MM.1S (cell line): Measurements from ENCODE around the gene SYK.

Experiments
- DNase-seq: peaks from one replicate; pipeline ENCODE4 v3.0.0-alpha.2; 2015
- H2AFZ ChIP-seq: fragments of 300-600 bp; sonication (generic); 2 replicates; pipeline ENCODE4 v1.6.0; 2016; ENCODE audit warnings: antibody characterized with exemption, low read length
- H3F3A ChIP-seq: fragments of 300-600 bp; sonication (generic); 2 replicates; pipeline ENCODE4 v1.6.1; 2016; ENCODE audit warnings: mild to moderate bottlenecking, antibody characterized with exemption, low read length, moderate library complexity, mixed read lengths; ENCODE audit not compliant: insufficient read depth
- H3K27ac ChIP-seq: fragments of 300-600 bp; sonication (generic); 2 replicates; pipeline ENCODE4 v1.5.1; 2016; ENCODE audit warnings: mild to moderate bottlenecking, low read length
- H3K27me3 ChIP-seq: fragments of 300-600 bp; sonication (generic); replicated peaks from 2 replicates; pipeline ENCODE4 v1.6.0; 2016; ENCODE audit warnings: low read length; ENCODE audit not compliant: insufficient read depth
- H3K36me3 ChIP-seq: fragments of 300-600 bp; sonication (generic); replicated peaks from 2 replicates; pipeline ENCODE4 v1.6.1; 2016; ENCODE audit warnings: mild to moderate bottlenecking, low read length, mixed read lengths; ENCODE audit not compliant: insufficient read depth
- H3K4me1 ChIP-seq: fragments of 300-600 bp; sonication (generic); 2 replicates; pipeline ENCODE4 v1.6.1; 2016; ENCODE audit warnings: low read length, mixed read lengths
- H3K4me2 ChIP-seq: fragments of 300-600 bp; sonication (generic); 2 replicates; pipeline ENCODE4 v1.6.0; 2016; ENCODE audit warnings: low read depth, low read length
- H3K4me3 ChIP-seq: fragments of 300-600 bp; sonication (generic); 2 replicates; pipeline ENCODE4 v1.5.1; 2016; ENCODE audit warnings: low read length, mixed read lengths
- H3K79me2 ChIP-seq: fragments of 300-600 bp; sonication (generic); 2 replicates; pipeline ENCODE4 v1.6.1; 2016; ENCODE audit warnings: mixed run types, low read length, mixed read lengths
- H3K9ac ChIP-seq: fragments of 300-600 bp; sonication (generic); 2 replicates; pipeline ENCODE4 v1.6.1; 2016; ENCODE audit warnings: low read length, mixed read lengths
- H3K9me2 ChIP-seq: fragments of 300-600 bp; sonication (generic); replicated peaks from 2 replicates; pipeline ENCODE4 v1.6.1; 2016; ENCODE audit warnings: mild to moderate bottlenecking, low read length, mixed read lengths; ENCODE audit not compliant: insufficient read depth
- H3K9me3 ChIP-seq: fragments of 300-600 bp; sonication (generic); replicated peaks from 2 replicates; pipeline ENCODE4 v1.6.1; 2016; ENCODE audit warnings: mild to moderate bottlenecking, low read length, mixed read lengths; ENCODE audit not compliant: insufficient read depth
- H4K20me1 ChIP-seq: fragments of 300-600 bp; sonication (generic); 2 replicates; pipeline ENCODE4 v1.6.1; 2016; ENCODE audit warnings: mild to moderate bottlenecking, low read length, moderate library complexity, mixed read lengths; ENCODE audit not compliant: insufficient read depth
- CTCF ChIP-seq: fragments of 300-600 bp; sonication (generic); IDR thresholded peaks from 2 replicates; pipeline ENCODE4 v1.5.1; 2016; ENCODE audit warnings: antibody characterized with exemption, low read length, mixed read lengths
- EZH2 ChIP-seq: fragments of 300-600 bp; sonication (generic); optimal IDR thresholded peaks from 2 replicates; pipeline ENCODE3; 2017; ENCODE audit warnings: low read depth, mild to moderate bottlenecking, antibody characterized with exemption, low read length, mixed read lengths
- EZH2phosphoT487 ChIP-seq: fragments of 300-600 bp; sonication (generic); IDR thresholded peaks from 2 replicates; pipeline ENCODE4 v1.6.1; 2018; ENCODE audit warnings: antibody characterized with exemption, low read length

Gene SYK

DNA sequence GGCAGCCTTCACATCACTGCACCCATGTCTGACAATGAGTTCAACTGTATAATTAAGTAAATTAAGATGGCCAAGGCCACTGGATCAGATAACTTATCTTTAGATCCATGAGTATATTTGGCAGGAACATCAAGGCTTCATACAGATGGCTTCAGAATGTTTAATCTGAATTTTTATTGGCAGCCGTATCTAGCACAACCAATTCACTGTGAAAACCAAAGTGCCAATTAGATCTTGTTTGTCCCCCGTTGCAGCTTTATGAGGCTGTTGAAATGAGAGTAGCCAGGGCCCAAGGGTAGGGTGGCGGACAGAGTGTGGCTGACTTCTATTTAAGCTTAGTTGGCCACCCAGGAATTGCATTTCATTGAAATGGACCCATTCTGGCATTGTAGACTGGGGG, 137.7 kb downstream of the SYK start:
- Histone ChIP-seq H3K79me2 (no peaks in the 10 kb centered on the region), H3K9me2 (no peaks in the 10 kb centered on the region), H3K4me1 (peaks cover 47% of the 10 kb centered on the region), H3K27ac (no peak overlapping the region), H2AFZ (no peak overlapping the region), H3K27me3 (no peaks in the 10 kb centered on the region), H3F3A (peaks cover 33% of the 10 kb centered on the region), H3K4me2 (no peak overlapping the region), H4K20me1 (no peaks in the 10 kb centered on the region), H3K9ac (no peak overlapping the region), H3K4me3 (no peak overlapping the region), H3K36me3 (no peaks in the 10 kb centered on the region), H3K9me3 (no peaks in the 10 kb centered on the region)
- no peak for DNase-seq
- TF ChIP-seq CTCF (no peak), EZH2phosphoT487 (no peak), EZH2 (no peak)

GRCh38 chr9:90940280-90940679, 138.7 kb downstream of the SYK start:
- H2AFZ ChIP-seq = no peak overlapping the region
- H3K27ac ChIP-seq = no peak overlapping the region
- H3K4me1 ChIP-seq = peaks cover 52% of the 10 kb centered on the region
- no peaks in the 10 kb centered on the region for H4K20me1 ChIP-seq
- H3K9me3 ChIP-seq = no peaks in the 10 kb centered on the region
- H3F3A ChIP-seq = peaks cover 33% of the 10 kb centered on the region
- H3K9me2 ChIP-seq = no peaks in the 10 kb centered on the region
- H3K9ac ChIP-seq = no peak overlapping the region
- no peaks in the 10 kb centered on the region for H3K36me3 ChIP-seq
- TF ChIP-seq CTCF (no peak), EZH2 (no peak), EZH2phosphoT487 (no peak)
- H3K4me3 ChIP-seq = no peak overlapping the region
- no peaks in the 10 kb centered on the region for H3K27me3 ChIP-seq
- H3K79me2 ChIP-seq = no peaks in the 10 kb centered on the region
- H3K4me2 ChIP-seq = no peak overlapping the region
- DNase-seq = no peak

DNA sequence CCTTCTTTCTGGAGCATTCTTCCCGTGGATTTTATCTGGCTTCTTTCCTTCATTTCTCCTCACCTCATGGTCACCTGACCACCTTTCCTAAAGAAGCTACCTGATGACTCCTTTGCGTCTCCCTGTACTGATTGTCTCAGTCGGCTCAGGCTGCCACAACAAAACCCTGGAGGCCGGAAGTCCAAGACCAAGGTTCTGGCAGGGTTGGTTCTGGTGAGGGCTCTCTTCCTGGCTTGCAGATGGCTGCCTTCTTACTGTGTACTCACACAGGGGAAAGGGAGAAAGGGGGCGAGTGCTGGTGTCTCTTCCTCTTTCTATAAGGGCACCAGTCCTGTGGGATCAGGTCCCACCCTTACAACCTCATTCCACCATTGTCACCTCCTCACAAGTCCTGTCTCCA, 140.0 kb downstream of the SYK start:
- peak; percentile 31 for DNase-seq
- H4K20me1 ChIP-seq = no peaks in the 10 kb centered on the region
- peak overlapping the region; percentile 53 for H3K4me2 ChIP-seq
- H3K9ac ChIP-seq = peak overlapping the region; percentile 75
- no peaks in the 10 kb centered on the region for H3K9me2 ChIP-seq
- H3K79me2 ChIP-seq = no peaks in the 10 kb centered on the region
- H3K27ac ChIP-seq = peak overlapping the region; percentile 98
- no peak overlapping the region for H3K4me3 ChIP-seq
- peaks cover 64% of the 10 kb centered on the region for H3K4me1 ChIP-seq
- H2AFZ ChIP-seq = peak overlapping the region; percentile 41
- no peaks in the 10 kb centered on the region for H3K9me3 ChIP-seq
- H3K27me3 ChIP-seq = no peaks in the 10 kb centered on the region
- H3K36me3 ChIP-seq = no peaks in the 10 kb centered on the region
- TF ChIP-seq EZH2 (no peak), EZH2phosphoT487 (no peak)
- peaks cover 33% of the 10 kb centered on the region for H3F3A ChIP-seq

- no peak overlapping the region for H2AFZ ChIP-seq
- peak overlapping the region; percentile 6; the same call in 1 of the 2 replicates for H3K4me3 ChIP-seq
- peak overlapping the region; percentile 89 for H3K9ac ChIP-seq
- no peaks in the 10 kb centered on the region for H3K9me3 ChIP-seq
- no peaks in the 10 kb centered on the region for H3K9me2 ChIP-seq
- peak; percentile 99 for DNase-seq
- no peak for TF ChIP-seq EZH2phosphoT487
- TF ChIP-seq CTCF = no peak
- H3K27me3 ChIP-seq = no peaks in the 10 kb centered on the region
- peaks cover 33% of the 10 kb centered on the region for H3F3A ChIP-seq
- H3K27ac ChIP-seq = peak overlapping the region; percentile 98
- no peaks in the 10 kb centered on the region for H3K79me2 ChIP-seq
- peaks cover 64% of the 10 kb centered on the region for H3K4me1 ChIP-seq
- H4K20me1 ChIP-seq = no peaks in the 10 kb centered on the region
- H3K36me3 ChIP-seq = no peaks in the 10 kb centered on the region
- peak overlapping the region; percentile 53 for H3K4me2 ChIP-seq
These were observed 140.9 kb downstream of the SYK start for GRCh38 chr9:90942555-90942954.
